Measurements from ENCODE around the gene EIF4G3. TPM values are rescaled to one million over a fixed set of nuclear protein-coding genes. Genes with fewer than 3 reads are reported as not detected.

Gene EIF4G3
- total and polyA plus RNA-seq, 2 of the 8 experiments (the other 6 are each of a cell fraction or from before 2014, with no cell fraction given): 47.5 to 66.6 TPM

GRCh38 chr1:20846461-20847374, 330.0 kb downstream of the EIF4G3 start:
- Histone ChIP-seq H3K9ac (replicated peaks in 1 of 4; ENCODE audit: extremely low read depth in 1 of 4, low read depth in 3 of 4, low read length in 3 of 4) (no peak overlapping the region), H4K91ac (replicated peaks; ENCODE audit: insufficient read length, low read length) (no peak overlapping the region), H3K27me3 (replicated peaks in 1 of 4; ENCODE audit: control insufficient read depth in 3 of 4, extremely low read depth in 1 of 4, insufficient read depth in 3 of 4, low read length in 3 of 4) (no peaks in the 10 kb centered on the region), H3K36me3 (ENCODE audit: control insufficient read depth in 2 of 4, insufficient read depth in 4 of 4, low read length in 3 of 4) (peaks cover 6 to 55% (median 18%) of the 10 kb centered on the region in 4 experiments), H3K4me1 (replicated peaks in 1 of 4; ENCODE audit: control insufficient read depth in 3 of 4, insufficient read depth in 4 of 4, low read length in 3 of 4) (no peaks in the 10 kb centered on the region), H4K5ac (ENCODE audit: insufficient read length, low read depth, low read length) (no peak overlapping the region), H3K4ac (replicated peaks; ENCODE audit: insufficient read length, low read depth, low read length) (no peak overlapping the region), H2BK5ac (ENCODE audit: low read depth, low read length) (no peak overlapping the region), H3K27ac (ENCODE audit: low read depth, low read length) (no peak overlapping the region), H2AFZ (ENCODE audit: low read length) (no peak overlapping the region), H3K4me3 (ENCODE audit: extremely low read depth in 1 of 4, insufficient read depth in 2 of 4, low read depth in 3 of 4, low read length in 4 of 4) (no peak overlapping the region), H2BK15ac (ENCODE audit: low read length) (no peak overlapping the region), H3K56ac (replicated peaks; ENCODE audit: insufficient read length, low read depth, low read length) (no peak overlapping the region), H2BK120ac (replicated peaks; ENCODE audit: low read depth, low read length) (no peak overlapping the region), H3K9me3 (ENCODE audit: insufficient read depth in 2 of 2, low read depth in 1 of 2, low read length in 1 of 2) (no peaks in the 10 kb centered on the region), H3K23ac (ENCODE audit: insufficient read length) (no peak overlapping the region), H4K8ac (ENCODE audit: extremely low read depth, insufficient read depth, low read length) (no peak overlapping the region), H4K20me1 (replicated peaks in 1 of 2; ENCODE audit: control insufficient read depth in 1 of 2, insufficient read depth in 2 of 2, low read length in 2 of 2) (peaks cover 0 to 2% of the 10 kb centered on the region in 2 experiments), H2AK5ac (ENCODE audit: low read depth, low read length) (no peak overlapping the region), H3K4me2 (ENCODE audit: insufficient read depth in 1 of 2, low read depth in 2 of 2, low read length in 2 of 2) (no peak overlapping the region), H3K23me2 (ENCODE audit: low read depth, low read length) (no peaks in the 10 kb centered on the region), H3K18ac (ENCODE audit: extremely low read depth, low read length) (no peak overlapping the region), H3K79me1 (ENCODE audit: low read depth, low read length) (no peaks in the 10 kb centered on the region), H3K79me2 (ENCODE audit: control insufficient read depth in 1 of 2, insufficient read depth in 2 of 2, low read length in 2 of 2) (no peaks in the 10 kb centered on the region), H2BK12ac (ENCODE audit: low read depth, low read length) (no peak overlapping the region), H3K14ac (ENCODE audit: insufficient read length) (no peak overlapping the region), H2BK20ac (ENCODE audit: low read length) (no peak overlapping the region)
- POLR2A ChIA-PET (ENCODE audit: partially characterized antibody): interaction anchor here (0.6 kb wide), 1 partner anchor 219 kb away, joined by 3 read pairs; no protein-coding TSS in a partner anchor
- FAIRE-seq (no peak), DNase-seq (ENCODE audit: low read depth in 1 of 2, low spot score in 2 of 2) (no peak)
- WGBS, 2 experiments (ENCODE audit: extremely low coverage in 1 of 2, insufficient coverage in 1 of 2, insufficient read length in 1 of 2, insufficient replicate concordance in 2 of 2, low coverage in 1 of 2, low lambda C conversion rate in 2 of 2, missing lambda C conversion rate in 1 of 2): 88% methylated on average over 6 of the region's 6 CpGs; no CpG with 5 or more reads in 1 of the 2 experiments
- CTCF ChIA-PET (ENCODE audit: partially characterized antibody): no interaction called here
- no peak for TF ChIP-seq BRCA1 (IDR thresholded peaks at IDR 0.05; ENCODE audit: low read depth, low read length)
- no peak for TF ChIP-seq TAF7 (optimal IDR thresholded peaks at IDR 0.05; ENCODE audit: borderline replicate concordance, low read depth, low read length)
- TF ChIP-seq CTBP2 (IDR thresholded peaks at IDR 0.05; ENCODE audit: borderline replicate concordance, insufficient read depth, insufficient read length, low read length): no peak
- TF ChIP-seq POLR2A (IDR thresholded peaks at IDR 0.05; ENCODE audit: control extremely low read depth in 1 of 2, low read depth in 2 of 2, low read length in 2 of 2): no peak
- no peak for TF ChIP-seq RAD21 (IDR thresholded peaks at IDR 0.05 in 1 of 2, conservative IDR thresholded peaks at IDR 0.05 in 1 of 2; ENCODE audit: low read depth in 2 of 2, low read length in 2 of 2)
- no peak for TF ChIP-seq POU5F1 (IDR thresholded peaks at IDR 0.05; ENCODE audit: low read depth, low read length)
- no peak for TF ChIP-seq SRF (IDR thresholded peaks at IDR 0.05; ENCODE audit: low read depth, low read length)
- no peak for TF ChIP-seq KDM1A (IDR thresholded peaks at IDR 0.05; ENCODE audit: borderline replicate concordance, low read length)
- no peak for TF ChIP-seq RBBP5 (IDR thresholded peaks at IDR 0.05; ENCODE audit: borderline replicate concordance, low read depth, low read length)
- TF ChIP-seq RNF2 (IDR thresholded peaks at IDR 0.05; ENCODE audit: borderline replicate concordance, low read depth, low read length, missing control alignments, poor library complexity, severe bottlenecking): no peak
- TF ChIP-seq TCF12 (IDR thresholded peaks at IDR 0.05; ENCODE audit: low read depth, low read length): no peak
- TF ChIP-seq SP1 (IDR thresholded peaks at IDR 0.05; ENCODE audit: low read depth, low read length): no peak
